GM12878 (cell line): ENCODE measurements around the gene RETN. TPM values are rescaled to one million over a fixed set of nuclear protein-coding genes. Genes with fewer than 3 reads are reported as not detected.

Experiments used
- BCLAF1 ChIP-seq: fragments of 450-650 bp; IDR thresholded peaks from 2 replicates; pipeline ENCODE4 v1.6.1; 2017; ENCODE audit warnings: antibody characterized with exemption, mild to moderate bottlenecking, moderate library complexity
- BMI1 ChIP-seq: fragments of 450-650 bp; IDR thresholded peaks from 2 replicates; pipeline ENCODE4 v1.6.1; 2016; ENCODE audit warnings: mild to moderate bottlenecking, moderate library complexity, borderline replicate concordance
- CHD4 ChIP-seq: fragments of 200-600 bp; sonication (generic); IDR thresholded peaks from 2 replicates; pipeline ENCODE4 v1.6.1; 2016; ENCODE audit warnings: mild to moderate bottlenecking
- ETV6 ChIP-seq, 2 experiments: fragments of 450-650 bp in 1 of 2; IDR thresholded peaks in 1 of 2; conservative IDR thresholded peaks in 1 of 2; 2 replicates each; pipeline ENCODE4 v1.6.1; 2014; ENCODE audit warnings: antibody characterized with exemption in 1 of 2, borderline replicate concordance in 1 of 2, low read depth in 1 of 2, mild to moderate bottlenecking in 1 of 2, moderate library complexity in 1 of 2
- FOS ChIP-seq: IDR thresholded peaks from 3 replicates; pipeline ENCODE4 v1.6.1; 2011; ENCODE audit warnings: borderline replicate concordance; ENCODE audit not compliant: insufficient read length; ENCODE audit errors: extremely low read depth
- FOXK2 ChIP-seq: fragments of 450-650 bp; IDR thresholded peaks from 2 replicates; pipeline ENCODE4 v1.6.1; 2017; ENCODE audit warnings: mild to moderate bottlenecking, moderate library complexity
- HDGF ChIP-seq: fragments of 450-650 bp; IDR thresholded peaks from 2 replicates; pipeline ENCODE4 v1.6.1; 2016; ENCODE audit warnings: antibody characterized with exemption
- IKZF1 ChIP-seq: fragments of 450-650 bp; conservative IDR thresholded peaks from 2 replicates; pipeline ENCODE4 v1.6.1; 2017; ENCODE audit warnings: antibody characterized with exemption, mild to moderate bottlenecking
- JUNB ChIP-seq: IDR thresholded peaks from 2 replicates; pipeline ENCODE4 v1.6.1; 2016; ENCODE audit warnings: antibody characterized with exemption, mild to moderate bottlenecking
- MAX ChIP-seq: IDR thresholded peaks from 2 replicates; pipeline ENCODE4 v1.6.1; 2012; ENCODE audit warnings: low read depth, low read length, improper control_type of control experiment
- MEF2B ChIP-seq: fragments of 450-650 bp; IDR thresholded peaks from 2 replicates; pipeline ENCODE4 v1.6.1; 2018; ENCODE audit warnings: mild to moderate bottlenecking, moderate library complexity; ENCODE audit not compliant: partially characterized antibody, poor library complexity, severe bottlenecking
- TAF1 ChIP-seq: IDR thresholded peaks from 2 replicates; pipeline ENCODE4 v1.6.1; 2011; ENCODE audit warnings: mild to moderate bottlenecking, low read depth, low read length, borderline replicate concordance
- ZNF207 ChIP-seq: fragments of 450-650 bp; IDR thresholded peaks from 2 replicates; pipeline ENCODE4 v1.6.1; 2014; ENCODE audit warnings: antibody characterized with exemption, mild to moderate bottlenecking, borderline replicate concordance
- polyA plus RNA-seq, 11 experiments: library from polyadenylated mRNA; depleted of rRNA in 4 of 11; unstranded in 6 of 11; stranded (reverse) in 5 of 11; fragments of >200 nt; fragmentation: Nextera tagmentation in 4 of 11; fragmentation: Illumina TruSeq in 1 of 11; extraction: Ambion mirVana in 4 of 11; extraction: Trizol in 1 of 11; gene quantifications; 1 replicate in 1 of 11; 2 replicates in 10 of 11; pipeline versions ENCODE4 v1.2.1 to v1.2.3, GENCODE V29; 2011 to 2016; ENCODE audit warnings: inconsistent platforms in 2 of 11, missing spikeins in 2 of 11, low read depth in 1 of 11
- total RNA-seq, 4 experiments: library from RNA; depleted of rRNA in 3 of 4; stranded (reverse); fragments of >200 nt in 3 of 4; fragmentation: Illumina TruSeq in 1 of 4; extraction: Trizol in 1 of 4; gene quantifications; 2 replicates each; pipeline versions ENCODE4 v1.2.1 to v1.2.3, GENCODE V29; 2013 to 2021
- TF ChIP-seq, protein P1 (sequence below): fragments of 450-650 bp; IDR thresholded peaks from 2 replicates; pipeline ENCODE4 v1.6.1; 2018; ENCODE audit warnings: mild to moderate bottlenecking, low read depth, moderate library complexity; ENCODE audit not compliant: partially characterized antibody
- TF ChIP-seq, protein P2 (sequence below): fragments of 450-650 bp; IDR thresholded peaks from 2 replicates; pipeline ENCODE4 v1.6.1; 2017; ENCODE audit warnings: borderline replicate concordance
- TF ChIP-seq, protein P3 (sequence below): IDR thresholded peaks from 2 replicates; pipeline ENCODE4 v1.6.1; 2011; ENCODE audit warnings: borderline replicate concordance, low read depth, mild to moderate bottlenecking, moderate library complexity, low read length; ENCODE audit not compliant: insufficient read depth, poor library complexity, severe bottlenecking
- TF ChIP-seq, protein P4 (sequence below): IDR thresholded peaks from 2 replicates; pipeline ENCODE4 v1.6.1; 2012; ENCODE audit warnings: low read length, inconsistent platforms

RETN gene
- total and polyA plus RNA-seq, 10 of the 15 experiments (the other 5 are each of a cell fraction or from before 2014, with no cell fraction given) = 0.26 TPM; not detected in 9

DNA sequence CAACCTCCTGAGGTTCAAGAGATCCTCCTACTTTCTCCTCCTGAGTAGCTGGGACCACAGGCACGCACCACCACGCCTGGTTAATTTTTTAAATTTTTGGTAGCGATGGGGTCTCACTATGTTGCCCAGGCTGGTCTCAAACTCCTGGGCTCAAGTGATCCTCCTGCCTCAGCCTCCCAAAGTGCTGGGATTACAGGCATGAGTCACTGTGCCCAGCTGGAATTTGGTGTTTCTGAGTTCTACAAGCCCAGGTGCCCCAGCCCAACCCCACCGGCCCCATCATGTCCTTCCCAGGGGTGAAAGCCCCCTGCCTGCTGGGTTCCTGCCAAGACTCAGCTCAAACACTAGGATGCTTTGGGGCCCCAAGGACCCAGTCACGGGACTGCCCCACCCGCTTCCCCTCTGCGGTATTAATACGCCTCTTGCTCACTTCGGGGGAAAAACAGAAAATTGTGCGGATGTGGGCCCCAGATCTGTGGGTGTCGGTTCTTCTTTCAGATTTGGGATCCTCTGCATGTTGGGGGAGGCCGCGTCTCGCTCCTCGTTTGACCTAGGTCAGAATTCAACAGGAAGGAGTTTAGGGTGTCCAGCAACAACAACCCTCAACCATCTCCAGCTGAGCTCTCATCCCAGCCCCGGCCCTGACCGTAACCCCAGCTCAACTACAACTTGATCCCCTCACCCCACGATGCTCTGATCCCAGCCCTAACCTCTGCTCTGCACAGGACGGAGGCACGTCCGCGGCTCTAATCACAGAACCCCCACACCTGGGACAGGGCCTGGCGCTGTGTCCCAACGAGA, 36.7 kb downstream of the RETN start (continued):
- TF ChIP-seq, protein P1, sequence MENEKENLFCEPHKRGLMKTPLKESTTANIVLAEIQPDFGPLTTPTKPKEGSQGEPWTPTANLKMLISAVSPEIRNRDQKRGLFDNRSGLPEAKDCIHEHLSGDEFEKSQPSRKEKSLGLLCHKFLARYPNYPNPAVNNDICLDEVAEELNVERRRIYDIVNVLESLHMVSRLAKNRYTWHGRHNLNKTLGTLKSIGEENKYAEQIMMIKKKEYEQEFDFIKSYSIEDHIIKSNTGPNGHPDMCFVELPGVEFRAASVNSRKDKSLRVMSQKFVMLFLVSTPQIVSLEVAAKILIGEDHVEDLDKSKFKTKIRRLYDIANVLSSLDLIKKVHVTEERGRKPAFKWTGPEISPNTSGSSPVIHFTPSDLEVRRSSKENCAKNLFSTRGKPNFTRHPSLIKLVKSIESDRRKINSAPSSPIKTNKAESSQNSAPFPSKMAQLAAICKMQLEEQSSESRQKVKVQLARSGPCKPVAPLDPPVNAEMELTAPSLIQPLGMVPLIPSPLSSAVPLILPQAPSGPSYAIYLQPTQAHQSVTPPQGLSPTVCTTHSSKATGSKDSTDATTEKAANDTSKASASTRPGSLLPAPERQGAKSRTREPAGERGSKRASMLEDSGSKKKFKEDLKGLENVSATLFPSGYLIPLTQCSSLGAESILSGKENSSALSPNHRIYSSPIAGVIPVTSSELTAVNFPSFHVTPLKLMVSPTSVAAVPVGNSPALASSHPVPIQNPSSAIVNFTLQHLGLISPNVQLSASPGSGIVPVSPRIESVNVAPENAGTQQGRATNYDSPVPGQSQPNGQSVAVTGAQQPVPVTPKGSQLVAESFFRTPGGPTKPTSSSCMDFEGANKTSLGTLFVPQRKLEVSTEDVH = no peak
- TF ChIP-seq, protein P2, sequence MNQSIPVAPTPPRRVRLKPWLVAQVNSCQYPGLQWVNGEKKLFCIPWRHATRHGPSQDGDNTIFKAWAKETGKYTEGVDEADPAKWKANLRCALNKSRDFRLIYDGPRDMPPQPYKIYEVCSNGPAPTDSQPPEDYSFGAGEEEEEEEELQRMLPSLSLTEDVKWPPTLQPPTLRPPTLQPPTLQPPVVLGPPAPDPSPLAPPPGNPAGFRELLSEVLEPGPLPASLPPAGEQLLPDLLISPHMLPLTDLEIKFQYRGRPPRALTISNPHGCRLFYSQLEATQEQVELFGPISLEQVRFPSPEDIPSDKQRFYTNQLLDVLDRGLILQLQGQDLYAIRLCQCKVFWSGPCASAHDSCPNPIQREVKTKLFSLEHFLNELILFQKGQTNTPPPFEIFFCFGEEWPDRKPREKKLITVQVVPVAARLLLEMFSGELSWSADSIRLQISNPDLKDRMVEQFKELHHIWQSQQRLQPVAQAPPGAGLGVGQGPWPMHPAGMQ = no peak
- TF ChIP-seq ETV6 (conservative IDR thresholded peaks at IDR 0.05 in 1 of 2, IDR thresholded peaks at IDR 0.05 in 1 of 2; ENCODE audit: borderline replicate concordance in 1 of 2, low read depth in 1 of 2) (peak in 1 of 2 experiments; percentile 80; a peak in 2 of 4 replicates), FOXK2 (no peak), TAF1 (peak; percentile 47; the same call in 1 of the 2 replicates), IKZF1 (peak; percentile 98), CHD4 (no peak; the same call in 1 of the 2 replicates), BMI1 (no peak), HDGF (0 out of 2 replicates have a peak, but pooled peaks have one; percentile 22), MAX (0 out of 2 replicates have a peak, but pooled peaks have one; percentile 31), BCLAF1 (no peak), JUNB (peak; percentile 58; the same call in 1 of the 2 replicates), ZNF207 (no peak), FOS (no peak), MEF2B (peak; percentile 85)
- TF ChIP-seq, protein P3, sequence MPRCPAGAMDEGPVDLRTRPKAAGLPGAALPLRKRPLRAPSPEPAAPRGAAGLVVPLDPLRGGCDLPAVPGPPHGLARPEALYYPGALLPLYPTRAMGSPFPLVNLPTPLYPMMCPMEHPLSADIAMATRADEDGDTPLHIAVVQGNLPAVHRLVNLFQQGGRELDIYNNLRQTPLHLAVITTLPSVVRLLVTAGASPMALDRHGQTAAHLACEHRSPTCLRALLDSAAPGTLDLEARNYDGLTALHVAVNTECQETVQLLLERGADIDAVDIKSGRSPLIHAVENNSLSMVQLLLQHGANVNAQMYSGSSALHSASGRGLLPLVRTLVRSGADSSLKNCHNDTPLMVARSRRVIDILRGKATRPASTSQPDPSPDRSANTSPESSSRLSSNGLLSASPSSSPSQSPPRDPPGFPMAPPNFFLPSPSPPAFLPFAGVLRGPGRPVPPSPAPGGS = peak; percentile 100
- TF ChIP-seq, protein P4, sequence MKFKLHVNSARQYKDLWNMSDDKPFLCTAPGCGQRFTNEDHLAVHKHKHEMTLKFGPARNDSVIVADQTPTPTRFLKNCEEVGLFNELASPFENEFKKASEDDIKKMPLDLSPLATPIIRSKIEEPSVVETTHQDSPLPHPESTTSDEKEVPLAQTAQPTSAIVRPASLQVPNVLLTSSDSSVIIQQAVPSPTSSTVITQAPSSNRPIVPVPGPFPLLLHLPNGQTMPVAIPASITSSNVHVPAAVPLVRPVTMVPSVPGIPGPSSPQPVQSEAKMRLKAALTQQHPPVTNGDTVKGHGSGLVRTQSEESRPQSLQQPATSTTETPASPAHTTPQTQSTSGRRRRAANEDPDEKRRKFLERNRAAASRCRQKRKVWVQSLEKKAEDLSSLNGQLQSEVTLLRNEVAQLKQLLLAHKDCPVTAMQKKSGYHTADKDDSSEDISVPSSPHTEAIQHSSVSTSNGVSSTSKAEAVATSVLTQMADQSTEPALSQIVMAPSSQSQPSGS = peak; percentile 96
